GM03348 (cell line): ENCODE results near the gene DRC1.
"Not testable (repeated sequence)": the region's sequence is repeated elsewhere in the genome, so short reads cannot be mapped to it uniquely, and the experiment has no call there.

Experiments
- DNase-seq: peaks from one replicate; pipeline ENCODE4 v3.0.0; 2012; ENCODE audit warnings: low spot score

Gene DRC1

DNA sequence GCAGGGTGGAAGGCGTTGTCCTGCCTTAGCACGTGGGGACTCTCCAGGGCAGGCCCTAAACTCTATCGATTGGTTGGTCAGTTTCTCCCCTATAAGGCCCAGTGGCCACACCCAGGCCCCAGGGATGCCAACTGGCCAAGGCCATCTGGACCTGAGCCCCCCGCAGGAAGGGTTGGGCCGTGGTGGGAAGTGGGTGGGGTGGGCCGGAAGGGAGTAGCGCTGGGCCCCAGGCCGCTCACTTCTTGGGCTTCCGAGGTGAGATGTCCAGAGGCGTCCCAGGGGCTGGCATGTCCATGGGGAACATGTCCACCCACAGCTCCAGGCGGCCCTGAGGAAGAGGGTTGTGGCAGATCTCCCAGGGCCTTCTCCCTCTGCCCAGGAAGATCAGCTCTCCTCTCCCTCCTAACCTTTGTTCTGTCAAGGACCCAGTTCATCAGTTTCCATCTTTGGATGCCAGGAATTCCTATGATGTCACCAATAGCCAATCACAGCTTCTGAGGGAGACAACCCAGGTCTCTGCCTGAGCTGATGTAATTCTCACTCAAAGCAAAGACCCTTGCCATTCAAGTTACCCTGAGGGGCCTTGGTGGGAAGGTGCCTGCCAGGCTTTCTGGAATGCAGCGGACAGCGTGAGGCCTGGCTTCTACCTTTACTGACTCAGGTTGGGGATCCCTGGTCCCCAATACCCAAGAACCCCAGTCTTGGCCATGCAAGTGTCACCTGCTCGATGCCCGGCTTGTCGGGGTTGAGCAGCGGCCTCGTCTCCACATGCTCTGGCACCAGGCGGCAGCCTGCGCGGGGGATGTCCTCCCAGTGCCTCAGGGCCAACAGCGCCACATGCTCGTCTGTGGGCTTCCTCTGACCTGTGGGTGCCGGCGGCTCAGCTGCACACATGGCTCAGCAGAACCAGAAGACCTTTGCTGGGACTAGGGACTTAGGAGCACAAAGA lies 61.8 kb downstream of the DRC1 start:
- DNase-seq: no peak

GRCh38 chr2:26464390-26465265 lies 62.9 kb downstream of the DRC1 start:
- no peak for DNase-seq

DNA sequence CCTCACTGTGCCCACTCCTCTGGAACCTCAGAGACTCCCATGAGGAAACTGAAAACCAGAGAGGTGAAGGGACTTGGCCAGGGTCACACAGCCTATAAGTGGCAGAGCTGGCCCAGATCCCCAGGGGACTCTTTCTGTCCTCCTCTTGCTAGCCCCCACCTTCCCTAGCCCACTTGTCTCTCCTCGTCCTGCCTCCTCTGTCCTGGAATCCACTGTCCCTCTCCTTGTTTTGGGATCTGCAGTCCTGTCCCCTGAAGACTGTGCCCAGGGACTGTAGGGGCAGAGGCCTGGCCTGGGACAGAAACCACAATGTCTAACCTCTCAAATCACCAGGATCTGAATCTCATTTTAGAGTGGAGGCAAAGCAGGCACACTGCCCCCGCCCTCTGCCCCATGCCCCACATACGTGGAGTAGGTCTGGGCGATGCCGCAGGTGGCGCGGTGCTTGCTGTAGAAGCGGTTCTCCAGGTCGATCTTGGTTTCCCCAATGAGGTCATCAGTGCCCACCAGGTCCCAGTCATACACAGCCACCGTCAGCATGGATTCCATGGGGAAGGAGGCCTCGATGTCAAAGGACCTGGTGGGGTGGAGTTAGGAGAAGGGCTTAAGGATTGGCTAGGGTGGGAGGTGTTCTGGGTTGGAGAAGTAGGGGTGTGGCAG lies 63.7 kb downstream of the DRC1 start:
- no peak for DNase-seq

GRCh38 chr2:26465981-26466471 lies 64.3 kb downstream of the DRC1 start:
- DNase-seq: no peak

DNA sequence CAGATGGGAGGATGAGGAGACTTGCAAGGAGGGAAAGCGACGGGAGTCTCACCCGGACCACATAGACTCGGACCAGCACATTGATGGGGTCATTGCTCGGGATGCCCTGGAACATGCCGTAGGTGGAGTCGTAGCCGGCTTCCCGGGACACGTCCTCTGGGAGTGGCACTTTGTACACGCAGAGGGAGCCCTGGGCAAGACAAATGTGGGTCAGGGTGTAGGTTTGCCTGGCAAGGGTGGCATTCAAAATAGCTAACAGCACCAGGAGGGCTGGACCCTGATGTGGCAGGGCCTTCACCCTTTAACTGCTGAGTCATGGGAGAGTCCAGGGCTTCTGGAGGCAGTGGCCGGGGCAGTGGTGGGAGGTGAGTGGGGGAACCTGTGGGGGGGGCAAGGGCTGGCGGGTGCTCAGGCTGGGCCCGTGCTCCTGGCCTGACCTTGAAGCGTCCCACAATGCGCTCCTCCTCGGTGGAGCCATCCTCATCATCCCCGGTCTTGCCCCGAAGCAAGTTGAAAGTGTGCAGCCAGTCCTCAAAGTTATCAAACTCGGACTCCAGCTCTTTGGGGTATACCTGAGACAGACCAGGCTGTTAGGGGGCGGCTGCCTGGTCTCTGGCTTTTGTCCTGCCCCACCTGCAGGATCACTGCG lies 65.1 kb downstream of the DRC1 start:
- no peak for DNase-seq

DNA sequence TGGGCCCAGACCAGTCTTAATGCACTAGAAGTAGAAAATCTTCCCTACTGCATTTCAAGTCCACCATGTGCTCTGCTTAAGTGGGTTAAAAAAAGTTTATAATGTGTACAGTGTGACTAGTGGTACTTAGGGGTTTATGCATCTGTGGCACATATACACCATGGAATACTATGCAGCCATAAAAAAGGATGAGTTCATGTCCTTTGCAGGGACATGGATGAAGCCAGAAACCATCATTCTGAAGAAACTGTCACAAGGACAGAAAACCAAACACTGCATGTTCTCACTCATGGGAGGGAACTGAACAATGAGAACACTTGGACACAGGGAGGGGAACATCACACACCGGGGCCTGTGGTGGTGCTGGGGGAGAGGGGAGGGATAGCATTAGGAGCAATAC lies 66.8 kb downstream of the DRC1 start:
- not testable (repeated sequence) for DNase-seq

- peak; percentile 50 for DNase-seq
Measured at GRCh38 chr2:26469092-26469710, 67.5 kb downstream of the DRC1 start.

DNA sequence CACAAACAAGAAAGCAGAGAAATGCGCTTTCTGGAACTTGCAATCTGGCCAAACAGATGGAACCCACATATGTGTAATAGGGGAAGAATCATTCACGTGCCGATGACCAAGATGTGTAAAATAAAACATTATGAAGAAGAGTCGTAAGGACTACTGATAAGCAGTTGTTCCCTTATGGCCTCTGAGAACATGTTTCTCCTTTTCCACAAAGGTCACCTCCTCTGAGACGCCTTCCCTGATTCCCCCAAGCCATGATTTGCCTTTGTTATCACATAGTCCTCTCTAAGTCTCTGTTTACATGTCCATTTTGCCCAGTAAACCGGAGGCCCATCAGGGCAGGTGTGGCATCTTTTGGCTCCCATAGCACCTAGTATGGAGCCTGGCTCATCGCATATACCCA lies 68.2 kb downstream of the DRC1 start:
- DNase-seq: no peak

GRCh38 chr2:26470601-26471260 lies 69.0 kb downstream of the DRC1 start:
- DNase-seq: no peak

- no peak for DNase-seq
Measured at GRCh38 chr2:26471289-26471688, 69.6 kb downstream of the DRC1 start.

GRCh38 chr2:26471766-26472706 lies 70.3 kb downstream of the DRC1 start:
- DNase-seq: no peak

- DNase-seq: no peak
Measured at GRCh38 chr2:26472821-26473655, 71.3 kb downstream of the DRC1 start.

DNA sequence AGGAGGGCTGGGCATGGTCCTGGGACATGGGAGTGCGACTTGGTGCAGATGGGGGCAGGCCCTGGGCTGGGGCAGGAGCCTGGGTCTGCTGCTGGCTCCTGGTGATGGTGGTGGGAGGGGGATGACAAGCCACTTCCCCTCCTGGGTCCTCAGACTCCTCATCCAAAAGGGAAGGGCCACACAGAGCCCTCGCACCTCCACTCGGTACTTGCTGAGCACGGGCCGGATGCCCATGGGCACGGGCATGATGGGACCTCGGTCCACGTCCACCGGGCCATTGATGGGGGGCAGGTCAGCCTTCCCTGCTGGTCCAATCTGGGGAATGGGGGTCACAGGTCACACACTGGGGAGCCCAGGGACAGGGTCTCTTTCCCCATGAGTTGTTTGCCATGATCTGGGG lies 72.1 kb downstream of the DRC1 start:
- no peak for DNase-seq

GRCh38 chr2:26474261-26474785 lies 72.6 kb downstream of the DRC1 start:
- DNase-seq: no peak

GRCh38 chr2:26475037-26475436 lies 73.3 kb downstream of the DRC1 start:
- DNase-seq: no peak

- no peak for DNase-seq
Measured at GRCh38 chr2:26475832-26476501, 74.2 kb downstream of the DRC1 start.

DNA sequence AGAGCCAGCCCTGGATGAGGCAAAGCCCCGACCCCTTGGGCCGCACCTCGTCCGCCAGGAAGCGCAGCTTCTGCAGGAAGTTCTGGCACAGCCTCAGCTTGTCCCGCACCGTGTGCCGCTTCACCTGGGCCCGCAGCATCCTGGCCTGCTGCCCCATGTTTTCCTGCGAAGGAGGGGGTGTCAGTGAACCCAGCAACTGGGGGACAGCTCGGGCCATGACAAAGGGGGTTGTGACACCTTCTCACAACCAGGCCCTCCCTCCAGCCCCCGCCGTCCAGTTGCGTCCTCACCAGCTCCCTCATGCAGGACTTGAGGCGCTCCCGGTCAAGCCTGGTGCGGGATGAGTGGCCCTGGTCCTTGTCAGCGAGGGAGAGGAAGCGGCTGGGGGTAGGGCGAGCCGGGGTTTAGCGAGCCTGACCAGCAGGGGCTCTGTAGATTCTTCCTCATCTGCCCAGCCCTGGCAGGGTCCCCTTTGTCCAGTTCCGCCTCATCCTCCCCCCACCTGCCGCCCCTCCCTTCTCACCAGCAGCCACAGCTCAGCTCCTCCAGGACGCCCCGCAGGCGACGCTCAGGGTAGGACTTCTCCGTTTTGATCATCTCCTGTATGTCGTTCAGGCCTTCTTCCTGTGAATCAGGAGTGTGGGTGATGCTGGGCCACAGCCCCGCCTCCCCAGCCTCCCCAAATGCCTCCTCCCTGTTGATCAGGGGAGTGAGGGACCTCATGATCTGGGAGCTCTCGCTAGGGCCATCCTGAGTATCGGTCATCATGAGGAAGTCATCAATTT lies 75.6 kb downstream of the DRC1 start:
- peak; percentile 24 for DNase-seq
